ENCODE results near the gene RIC1. TPM values are rescaled to one million over a fixed set of nuclear protein-coding genes. Genes with fewer than 3 reads are reported as not detected.
"Not testable (repeated sequence)": the region's sequence is repeated elsewhere in the genome, so short reads cannot be mapped to it uniquely, and the experiment has no call there.

The RIC1 gene
- total RNA-seq, 2 experiments from 2014 or later = 24.7 to 26.3 TPM

DNA sequence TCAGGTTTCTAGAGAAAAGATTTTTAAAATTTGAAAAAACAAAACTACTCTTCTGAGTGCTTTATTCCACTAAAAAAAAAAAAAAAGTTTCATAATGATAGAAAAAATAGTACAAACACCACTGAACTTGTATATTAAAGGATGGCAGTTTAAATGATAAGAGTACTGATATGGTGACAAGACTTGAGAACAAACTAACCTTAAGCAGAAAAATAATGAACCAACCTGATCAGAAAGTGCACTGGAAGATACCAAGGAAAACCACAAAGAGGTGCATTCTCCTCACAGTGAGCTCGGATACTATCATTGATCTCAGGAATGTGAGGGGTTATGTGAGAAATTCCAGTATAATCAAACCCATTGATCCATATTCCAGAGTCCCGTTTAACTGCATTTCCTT, 169.7 kb downstream of the RIC1 start:
- no peak overlapping the region for H3K4me3 Mint-ChIP-seq
- no peaks in the 10 kb centered on the region for H3K4me1 ChIP-seq (ENCODE audit: insufficient read depth, low read length)
- H3K27me3 ChIP-seq (ENCODE audit: control insufficient read depth in 1 of 2, insufficient read depth in 2 of 2, low read length in 2 of 2) = no peaks in the 10 kb centered on the region
- H3K9me3 Mint-ChIP-seq = no peaks in the 10 kb centered on the region
- intact Hi-C loops (cut with DNase I, micrococcal nuclease) = loop anchor here in 1 of 2 experiments (2.0 to 5.0 kb wide), 2 partner anchors 104 to 254 kb away; no protein-coding TSS in a partner anchor
- ChIA-PET POLR2A (interaction anchor here (1.0 kb wide), 1 partner anchor 34 kb away, joined by 3 read pairs; the partner anchor contains the start of gene ERMP1), CTCF (interaction anchor here (0.6 to 1.4 kb wide), 5 partner anchors 18 to 209 kb away, joined by 3 to 9 read pairs (median 4); partner anchors contain the start of gene ERMP1)
- H3K27me3 Mint-ChIP-seq = no peaks in the 10 kb centered on the region
- TF ChIP-seq, protein P1, sequence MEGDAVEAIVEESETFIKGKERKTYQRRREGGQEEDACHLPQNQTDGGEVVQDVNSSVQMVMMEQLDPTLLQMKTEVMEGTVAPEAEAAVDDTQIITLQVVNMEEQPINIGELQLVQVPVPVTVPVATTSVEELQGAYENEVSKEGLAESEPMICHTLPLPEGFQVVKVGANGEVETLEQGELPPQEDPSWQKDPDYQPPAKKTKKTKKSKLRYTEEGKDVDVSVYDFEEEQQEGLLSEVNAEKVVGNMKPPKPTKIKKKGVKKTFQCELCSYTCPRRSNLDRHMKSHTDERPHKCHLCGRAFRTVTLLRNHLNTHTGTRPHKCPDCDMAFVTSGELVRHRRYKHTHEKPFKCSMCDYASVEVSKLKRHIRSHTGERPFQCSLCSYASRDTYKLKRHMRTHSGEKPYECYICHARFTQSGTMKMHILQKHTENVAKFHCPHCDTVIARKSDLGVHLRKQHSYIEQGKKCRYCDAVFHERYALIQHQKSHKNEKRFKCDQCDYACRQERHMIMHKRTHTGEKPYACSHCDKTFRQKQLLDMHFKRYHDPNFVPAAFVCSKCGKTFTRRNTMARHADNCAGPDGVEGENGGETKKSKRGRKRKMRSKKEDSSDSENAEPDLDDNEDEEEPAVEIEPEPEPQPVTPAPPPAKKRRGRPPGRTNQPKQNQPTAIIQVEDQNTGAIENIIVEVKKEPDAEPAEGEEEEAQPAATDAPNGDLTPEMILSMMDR (IDR thresholded peaks at IDR 0.05) = no peak
- ATAC-seq (ENCODE audit: poor library complexity) = no peak
- no peak for DNase-seq
- H3K9me3 ChIP-seq (ENCODE audit: control insufficient read depth in 1 of 2, insufficient read depth in 1 of 2, low read length in 2 of 2) = no peaks in the 10 kb centered on the region
- peaks cover 17% of the 10 kb centered on the region for H3K36me3 ChIP-seq (ENCODE audit: insufficient read depth, low read length)
- no peak overlapping the region for H3K27ac ChIP-seq (ENCODE audit: low read depth in 1 of 2, low read length in 2 of 2)
- H3K36me3 Mint-ChIP-seq (ENCODE audit: low read depth) = peaks cover 59% of the 10 kb centered on the region
- peaks cover 23% of the 10 kb centered on the region for H3K4me1 Mint-ChIP-seq (ENCODE audit: low read depth)
- H3K4me3 ChIP-seq (ENCODE audit: low read length) = no peak overlapping the region
- no peak overlapping the region for H3K27ac Mint-ChIP-seq

GRCh38 chr9:5799314-5799713, 170.4 kb downstream of the RIC1 start:
- Mint-ChIP-seq H3K4me1 (ENCODE audit: low read depth) (peaks cover 16% of the 10 kb centered on the region), H3K27ac (no peak overlapping the region), H3K4me3 (no peak overlapping the region), H3K27me3 (no peaks in the 10 kb centered on the region), H3K9me3 (no peaks in the 10 kb centered on the region), H3K36me3 (ENCODE audit: low read depth) (peaks cover 60% of the 10 kb centered on the region)
- DNase-seq (peak in 4 of 14 experiments; percentile 14 to 40 (median 30)), ATAC-seq (ENCODE audit: poor library complexity) (no peak)
- POLR2A ChIA-PET = interaction anchor here (1.0 kb wide), 1 partner anchor 33 kb away, joined by 3 read pairs; the partner anchor contains the start of gene ERMP1
- intact Hi-C loops (cut with DNase I, micrococcal nuclease) = loop anchor here in 1 of 2 experiments (2.0 to 5.0 kb wide), 2 partner anchors 103 to 253 kb away; no protein-coding TSS in a partner anchor
- peaks cover 17% of the 10 kb centered on the region for H3K36me3 ChIP-seq (ENCODE audit: insufficient read depth, low read length)
- no peaks in the 10 kb centered on the region for H3K27me3 ChIP-seq (ENCODE audit: control insufficient read depth in 1 of 2, insufficient read depth in 2 of 2, low read length in 2 of 2)
- TF ChIP-seq, protein P1 (IDR thresholded peaks at IDR 0.05) = peak; percentile 52
- CTCF ChIA-PET = interaction anchor here (0.6 to 1.4 kb wide), 5 partner anchors 18 to 208 kb away, joined by 3 to 9 read pairs (median 4); partner anchors contain the start of gene ERMP1
- no peaks in the 10 kb centered on the region for H3K4me1 ChIP-seq (ENCODE audit: insufficient read depth, low read length)
- no peak overlapping the region for H3K27ac ChIP-seq (ENCODE audit: low read depth in 1 of 2, low read length in 2 of 2)
- H3K4me3 ChIP-seq (ENCODE audit: low read length) = no peak overlapping the region
- no peaks in the 10 kb centered on the region for H3K9me3 ChIP-seq (ENCODE audit: control insufficient read depth in 1 of 2, insufficient read depth in 1 of 2, low read length in 2 of 2)

GRCh38 chr9:5800378-5800777, 171.5 kb downstream of the RIC1 start:
- H3K27ac Mint-ChIP-seq; POLR2A ChIA-PET; H3K9me3 Mint-ChIP-seq; H3K27me3 Mint-ChIP-seq; DNase-seq; ATAC-seq (ENCODE audit: poor library complexity); H3K9me3 ChIP-seq (ENCODE audit: control insufficient read depth in 1 of 2, insufficient read depth in 1 of 2, low read length in 2 of 2); H3K4me1 Mint-ChIP-seq (ENCODE audit: low read depth); H3K4me3 ChIP-seq (ENCODE audit: low read length); H3K4me1 ChIP-seq (ENCODE audit: insufficient read depth, low read length); CTCF ChIA-PET; H3K27me3 ChIP-seq (ENCODE audit: control insufficient read depth in 1 of 2, insufficient read depth in 2 of 2, low read length in 2 of 2); H3K4me3 Mint-ChIP-seq; H3K27ac ChIP-seq (ENCODE audit: low read depth in 1 of 2, low read length in 2 of 2): not testable (repeated sequence)
- peaks cover 62% of the 10 kb centered on the region for H3K36me3 Mint-ChIP-seq (ENCODE audit: low read depth)
- intact Hi-C loops (cut with DNase I, micrococcal nuclease) = loop anchor here in 1 of 2 experiments (10.0 kb wide), 1 partner anchor 514 kb away; no protein-coding TSS in a partner anchor
- peaks cover 27% of the 10 kb centered on the region for H3K36me3 ChIP-seq (ENCODE audit: insufficient read depth, low read length)
